Neural crest cell (in vitro differentiated cells): ENCODE results near the gene MIPOL1. TPM values are rescaled to one million over a fixed set of nuclear protein-coding genes. Genes with fewer than 3 reads are reported as not detected.
"Not testable (repeated sequence)": the region's sequence is repeated elsewhere in the genome, so short reads cannot be mapped to it uniquely, and the experiment has no call there.

Source experiments
- DNase-seq: peaks from one replicate; pipeline ENCODE4 v3.0.0; 2021; ENCODE audit warnings: low read depth, mixed read lengths, low spot score
- H3K27ac Mint-ChIP-seq: one replicate; pipeline ENCODE4 v1.8.0; 2021; ENCODE audit warnings: mild to moderate bottlenecking, mixed read lengths; ENCODE audit not compliant: unreplicated experiment
- H3K27me3 Mint-ChIP-seq: 2 replicates; pipeline ENCODE4 v1.8.0; 2021; ENCODE audit warnings: low read depth, mild to moderate bottlenecking, mixed read lengths
- H3K36me3 Mint-ChIP-seq: 2 replicates; pipeline ENCODE4 v1.8.0; 2021; ENCODE audit warnings: low read depth, mild to moderate bottlenecking, mixed read lengths
- H3K4me1 Mint-ChIP-seq: 2 replicates; pipeline ENCODE4 v1.8.0; 2021; ENCODE audit warnings: mixed read lengths
- H3K4me3 Mint-ChIP-seq: one replicate; pipeline ENCODE4 v1.8.0; 2021; ENCODE audit warnings: mild to moderate bottlenecking, mixed read lengths
- H3K9me3 Mint-ChIP-seq: 2 replicates; pipeline ENCODE4 v1.8.0; 2021; ENCODE audit warnings: mixed read lengths
- total RNA-seq: library from RNA; stranded (reverse); gene quantifications from 2 replicates; pipeline ENCODE4 v1.2.1, GENCODE V29; 2021
- TF ChIP-seq, protein P1 (sequence below): fragments of 200-600 bp; sonication (generic); conservative IDR thresholded peaks from 2 replicates; pipeline ENCODE4 v1.5.0; 2021; ENCODE audit warnings: antibody characterized with exemption, mild to moderate bottlenecking

The MIPOL1 gene
- total RNA-seq, 1 donor from 2014 or later: 16.6 TPM

- Mint-ChIP-seq H3K36me3 (peaks cover 2% of the 10 kb centered on the region), H3K4me1 (no peaks in the 10 kb centered on the region), H3K9me3 (no peaks in the 10 kb centered on the region), H3K27me3 (no peaks in the 10 kb centered on the region), H3K4me3 (no peak overlapping the region), H3K27ac (no peak overlapping the region)
- DNase-seq: no peak
- TF ChIP-seq, protein P1, sequence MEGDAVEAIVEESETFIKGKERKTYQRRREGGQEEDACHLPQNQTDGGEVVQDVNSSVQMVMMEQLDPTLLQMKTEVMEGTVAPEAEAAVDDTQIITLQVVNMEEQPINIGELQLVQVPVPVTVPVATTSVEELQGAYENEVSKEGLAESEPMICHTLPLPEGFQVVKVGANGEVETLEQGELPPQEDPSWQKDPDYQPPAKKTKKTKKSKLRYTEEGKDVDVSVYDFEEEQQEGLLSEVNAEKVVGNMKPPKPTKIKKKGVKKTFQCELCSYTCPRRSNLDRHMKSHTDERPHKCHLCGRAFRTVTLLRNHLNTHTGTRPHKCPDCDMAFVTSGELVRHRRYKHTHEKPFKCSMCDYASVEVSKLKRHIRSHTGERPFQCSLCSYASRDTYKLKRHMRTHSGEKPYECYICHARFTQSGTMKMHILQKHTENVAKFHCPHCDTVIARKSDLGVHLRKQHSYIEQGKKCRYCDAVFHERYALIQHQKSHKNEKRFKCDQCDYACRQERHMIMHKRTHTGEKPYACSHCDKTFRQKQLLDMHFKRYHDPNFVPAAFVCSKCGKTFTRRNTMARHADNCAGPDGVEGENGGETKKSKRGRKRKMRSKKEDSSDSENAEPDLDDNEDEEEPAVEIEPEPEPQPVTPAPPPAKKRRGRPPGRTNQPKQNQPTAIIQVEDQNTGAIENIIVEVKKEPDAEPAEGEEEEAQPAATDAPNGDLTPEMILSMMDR: no peak
These were observed 113.5 kb downstream of the MIPOL1 start for GRCh38 chr14:37311252-37311651.

DNA sequence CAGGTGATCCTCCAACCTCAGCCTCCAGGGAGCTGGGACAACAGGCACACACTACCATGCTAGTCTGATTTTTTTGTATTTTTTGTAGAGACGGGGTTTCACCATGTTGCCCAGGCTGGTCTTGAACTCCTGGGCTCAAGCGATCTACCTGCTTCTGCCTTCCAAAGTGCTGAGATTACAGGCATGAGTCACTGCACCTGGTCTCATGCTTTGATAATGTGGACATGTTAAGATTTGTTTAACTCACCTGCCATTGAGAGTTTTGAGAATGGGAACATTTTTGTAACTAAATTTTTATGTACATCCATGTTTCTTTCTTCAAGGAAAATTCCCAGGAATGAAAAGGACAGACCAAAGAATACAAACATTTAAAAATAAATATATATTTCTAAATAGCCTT, 121.2 kb downstream of the MIPOL1 start:
- Mint-ChIP-seq H3K4me3 (no peak overlapping the region), H3K27me3 (no peaks in the 10 kb centered on the region), H3K27ac (no peak overlapping the region), H3K36me3 (peaks cover 9% of the 10 kb centered on the region), H3K4me1 (no peaks in the 10 kb centered on the region), H3K9me3 (peaks cover 6% of the 10 kb centered on the region)
- DNase-seq: no peak
- TF ChIP-seq, protein P1: no peak

GRCh38 chr14:37320106-37320505, 122.4 kb downstream of the MIPOL1 start:
- H3K4me3 Mint-ChIP-seq: no peak overlapping the region
- H3K27me3 Mint-ChIP-seq: no peaks in the 10 kb centered on the region
- TF ChIP-seq, protein P1: no peak
- peaks cover 9% of the 10 kb centered on the region for H3K36me3 Mint-ChIP-seq
- H3K27ac Mint-ChIP-seq: no peak overlapping the region
- H3K9me3 Mint-ChIP-seq: peaks cover 6% of the 10 kb centered on the region
- no peak for DNase-seq
- H3K4me1 Mint-ChIP-seq: no peaks in the 10 kb centered on the region

GRCh38 chr14:37325332-37325731, 127.6 kb downstream of the MIPOL1 start:
- peaks cover 6% of the 10 kb centered on the region for H3K9me3 Mint-ChIP-seq
- no peaks in the 10 kb centered on the region for H3K27me3 Mint-ChIP-seq
- no peak for DNase-seq
- H3K4me1 Mint-ChIP-seq: no peaks in the 10 kb centered on the region
- TF ChIP-seq, protein P1: no peak
- H3K36me3 Mint-ChIP-seq: peaks cover 12% of the 10 kb centered on the region
- no peak overlapping the region for H3K27ac Mint-ChIP-seq
- H3K4me3 Mint-ChIP-seq: no peak overlapping the region

DNA sequence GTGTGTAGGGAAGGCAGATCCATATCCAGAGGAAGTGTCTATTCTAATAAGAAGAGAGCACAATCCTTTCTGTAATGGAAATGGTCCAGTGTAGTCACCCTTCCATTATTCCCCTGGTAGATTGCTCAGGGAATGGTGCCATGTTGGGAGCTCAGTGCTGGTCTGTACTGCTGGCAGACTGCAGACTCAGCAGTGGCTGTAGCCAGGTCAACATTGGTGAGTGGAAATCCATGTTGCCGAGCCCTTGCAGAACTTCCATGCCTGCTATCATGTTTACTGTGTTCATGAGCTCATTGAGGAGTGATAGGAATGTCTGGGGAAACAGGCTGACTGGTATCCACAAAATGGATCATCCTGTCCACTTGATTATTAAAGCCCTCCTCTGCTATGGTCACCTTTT, 128.7 kb downstream of the MIPOL1 start:
- no peaks in the 10 kb centered on the region for H3K27me3 Mint-ChIP-seq
- no peak overlapping the region for H3K27ac Mint-ChIP-seq
- peaks cover 13% of the 10 kb centered on the region for H3K9me3 Mint-ChIP-seq
- H3K4me3 Mint-ChIP-seq: no peak overlapping the region
- no peak for DNase-seq
- H3K36me3 Mint-ChIP-seq: peaks cover 21% of the 10 kb centered on the region
- TF ChIP-seq, protein P1: no peak
- no peaks in the 10 kb centered on the region for H3K4me1 Mint-ChIP-seq

DNA sequence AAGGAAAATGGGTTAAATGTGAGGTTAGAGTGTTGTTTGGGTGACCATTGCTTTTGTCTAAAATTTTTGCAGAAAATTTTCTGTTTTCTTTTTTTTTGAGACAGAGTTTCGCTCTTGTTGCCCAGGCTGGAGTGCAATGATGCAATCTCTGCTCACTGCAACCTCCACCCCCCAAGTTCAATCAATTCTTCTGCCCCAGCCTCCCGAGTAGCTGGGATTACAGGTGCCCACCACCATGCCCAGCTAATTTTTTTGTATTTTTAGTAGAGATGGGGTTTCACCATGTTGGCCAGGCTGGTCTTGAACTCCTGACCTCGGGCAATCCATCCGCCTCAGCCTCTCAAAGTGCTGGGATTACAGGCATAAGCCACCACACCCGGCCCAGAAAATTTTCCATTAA, 130.2 kb downstream of the MIPOL1 start:
- not testable (repeated sequence) for H3K27ac Mint-ChIP-seq, H3K4me1 Mint-ChIP-seq, H3K4me3 Mint-ChIP-seq, H3K27me3 Mint-ChIP-seq, DNase-seq
- peaks cover 14% of the 10 kb centered on the region for H3K36me3 Mint-ChIP-seq
- H3K9me3 Mint-ChIP-seq: peaks cover 13% of the 10 kb centered on the region
